GM03348 (cell line): ENCODE measurements around the gene FAM50B.

Source experiments
- DNase-seq: peaks from one replicate; pipeline ENCODE4 v3.0.0; 2012; ENCODE audit warnings: low spot score

Gene FAM50B, protein sequence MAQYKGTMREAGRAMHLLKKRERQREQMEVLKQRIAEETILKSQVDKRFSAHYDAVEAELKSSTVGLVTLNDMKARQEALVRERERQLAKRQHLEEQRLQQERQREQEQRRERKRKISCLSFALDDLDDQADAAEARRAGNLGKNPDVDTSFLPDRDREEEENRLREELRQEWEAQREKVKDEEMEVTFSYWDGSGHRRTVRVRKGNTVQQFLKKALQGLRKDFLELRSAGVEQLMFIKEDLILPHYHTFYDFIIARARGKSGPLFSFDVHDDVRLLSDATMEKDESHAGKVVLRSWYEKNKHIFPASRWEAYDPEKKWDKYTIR

DNA sequence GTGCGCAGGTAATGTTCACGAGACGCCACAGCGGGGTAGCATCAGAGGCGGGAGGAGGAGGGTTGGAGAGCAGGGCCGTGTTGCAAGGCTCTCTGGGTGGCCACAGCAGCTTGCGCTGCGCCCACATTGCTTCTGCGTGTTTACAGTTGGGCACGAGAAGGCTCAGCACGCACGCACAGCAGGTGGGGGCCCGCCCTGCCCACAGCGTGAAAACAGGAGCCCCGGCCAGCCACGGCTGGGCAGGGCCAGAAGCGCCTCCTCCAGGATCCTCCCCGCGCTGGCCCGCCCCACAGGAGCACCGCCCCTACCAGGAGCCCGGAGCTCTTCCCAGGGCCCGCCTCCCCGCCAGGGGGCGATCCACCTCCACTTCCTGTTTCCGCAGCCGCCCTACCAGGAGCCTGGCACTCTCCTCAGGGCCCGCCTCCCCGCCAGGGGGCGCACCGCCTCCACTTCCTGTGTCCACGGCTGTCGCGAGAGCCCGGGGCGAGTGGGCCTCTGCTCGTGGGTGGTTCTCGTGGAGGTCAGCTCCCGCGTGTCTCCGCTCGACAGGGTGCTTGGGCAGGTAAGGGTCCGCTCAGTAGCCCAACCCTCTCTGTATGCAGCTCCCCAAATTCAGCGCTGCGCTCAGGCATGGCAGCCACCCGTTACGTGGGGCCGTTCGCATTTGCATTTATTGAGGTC lies at the start of gene FAM50B:
FAM50B (plus strand) TSS at position 449 of the 681 bp plus-strand sequence. CDS start 439 bp downstream, outside the sequence.
- peak; percentile 90 for DNase-seq

DNA sequence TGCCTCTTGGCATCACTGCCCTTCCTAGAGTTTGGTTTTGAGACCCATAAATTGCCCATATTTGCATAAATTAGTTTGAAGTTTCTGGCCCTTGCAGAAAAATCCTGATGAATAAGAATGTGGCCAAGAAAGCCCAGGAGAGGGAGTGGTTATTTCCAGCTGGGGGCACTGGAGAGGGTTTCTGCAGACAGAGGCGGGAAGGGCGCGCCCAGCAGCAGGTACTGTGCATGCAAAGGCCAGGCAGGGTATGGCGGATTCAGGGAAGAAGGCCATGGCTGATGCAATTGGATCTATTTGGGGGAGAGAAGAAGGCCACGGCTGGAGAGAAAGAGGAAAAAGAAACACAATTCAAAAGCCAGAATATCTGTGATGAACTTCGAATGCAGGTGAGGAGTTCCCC lies 49.5 kb upstream of the FAM50B start:
- no peak for DNase-seq

DNA sequence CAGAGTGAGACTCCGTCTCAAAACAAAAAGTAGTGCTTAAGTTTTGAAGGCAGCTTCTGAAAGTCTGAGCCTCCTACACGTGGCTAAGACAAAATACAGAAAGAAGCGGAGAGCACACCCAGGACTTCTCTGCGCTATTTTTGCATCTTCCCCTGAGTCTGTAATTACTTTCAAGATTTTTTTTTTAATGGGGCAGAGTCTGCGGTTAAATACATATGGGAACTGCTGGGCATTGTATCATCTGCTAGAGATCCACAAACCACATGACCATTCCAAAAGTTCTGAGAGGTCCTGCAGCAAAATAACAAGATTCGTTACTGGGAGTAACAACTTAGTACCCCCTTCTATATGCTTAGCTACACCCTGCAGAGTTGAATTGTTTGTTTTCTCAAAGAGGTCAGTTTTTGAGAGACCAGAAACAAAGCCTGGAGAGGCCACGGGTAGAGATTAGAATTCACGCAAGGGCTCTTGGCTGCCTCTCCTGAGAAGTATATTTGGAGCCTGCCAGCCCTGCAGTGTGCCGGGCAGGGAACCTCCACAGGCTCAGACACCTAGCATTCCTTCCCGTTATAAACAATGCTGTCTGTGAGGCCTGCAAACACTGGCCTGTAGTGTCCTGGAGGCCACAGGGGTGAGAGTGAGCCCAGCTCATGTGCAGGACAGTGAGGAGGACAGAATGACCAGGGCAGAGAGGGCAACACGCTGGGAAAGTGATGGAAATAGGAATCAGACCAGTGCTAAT lies 48.2 kb upstream of the FAM50B start:
- no peak for DNase-seq

DNA sequence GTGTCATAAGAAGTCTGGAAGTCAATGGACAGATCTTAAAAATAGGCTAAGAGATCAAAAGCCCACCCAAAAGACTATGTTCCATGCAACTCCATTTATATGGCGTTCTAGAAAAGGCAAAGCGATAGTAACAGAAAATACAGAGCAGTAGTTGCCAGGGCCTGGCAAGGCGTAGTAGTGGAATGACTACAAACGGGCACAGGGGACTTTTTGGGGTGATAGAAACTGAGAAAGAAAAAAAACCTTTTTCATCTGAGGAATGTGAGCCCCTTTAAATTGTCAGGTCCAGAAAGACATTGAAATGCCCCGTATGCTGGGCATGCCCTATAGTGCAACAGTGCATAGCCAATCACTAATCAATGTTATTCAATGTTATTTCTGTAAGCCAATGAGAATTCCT lies 47.2 kb upstream of the FAM50B start:
- DNase-seq: no peak

DNA sequence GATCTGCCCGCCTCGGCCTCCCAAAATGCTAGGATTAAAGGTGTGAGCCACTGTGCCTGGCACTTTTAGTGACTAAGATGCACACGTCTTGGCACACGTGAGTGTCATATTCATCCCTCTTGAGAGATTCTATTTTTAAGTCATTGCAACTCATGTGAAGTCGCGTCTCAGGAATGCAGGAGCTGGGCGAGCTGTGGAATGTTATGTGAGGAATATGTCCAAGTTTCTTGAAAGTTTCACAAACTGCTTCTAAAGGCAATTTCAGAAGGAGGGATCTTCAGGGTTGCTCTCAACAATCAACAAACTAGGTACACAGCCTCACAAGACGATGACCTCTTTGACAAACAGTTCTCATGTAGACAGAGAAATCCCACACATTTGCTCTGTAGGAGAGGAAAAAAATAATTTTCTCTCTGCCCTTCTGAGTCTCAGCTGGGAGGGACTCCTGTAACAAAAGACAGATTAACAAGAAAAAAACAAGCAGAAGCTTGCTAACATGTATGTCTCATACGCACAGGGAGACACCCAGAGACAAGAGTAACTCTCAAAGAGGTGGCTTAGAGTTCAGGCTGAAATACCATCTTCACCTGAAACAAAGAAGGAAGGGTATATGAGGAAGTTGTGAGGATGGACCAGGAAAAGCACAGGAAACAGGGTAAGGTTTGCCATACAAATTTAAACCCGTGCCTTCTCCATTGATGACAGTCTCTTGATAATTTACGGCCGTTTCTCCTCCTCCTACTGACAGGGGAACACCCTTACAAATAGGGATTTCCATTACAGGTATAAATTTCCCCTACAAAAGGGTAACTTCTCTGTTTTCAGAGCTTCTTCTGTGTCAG lies 45.3 kb upstream of the FAM50B start:
- DNase-seq: peak; percentile 84

DNA sequence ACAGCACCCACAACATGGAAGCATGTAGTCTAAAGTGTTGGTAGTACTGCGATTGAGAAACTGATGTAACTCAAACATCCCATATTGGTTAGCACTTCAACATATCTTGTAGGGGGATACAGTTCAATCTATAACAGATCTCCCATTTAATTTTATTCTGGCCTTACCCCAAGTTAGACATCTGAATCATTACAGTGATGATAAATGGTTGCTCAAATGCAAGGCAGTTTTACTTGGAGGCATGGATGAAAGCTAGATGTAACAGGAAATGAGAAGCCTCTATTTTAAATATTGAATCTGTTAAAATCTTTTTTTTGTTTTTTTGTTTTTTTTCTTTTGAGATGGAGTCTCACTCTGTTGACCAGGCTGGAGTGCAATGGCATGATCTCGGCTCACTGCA lies 44.2 kb upstream of the FAM50B start:
- peak; percentile 25 for DNase-seq

DNA sequence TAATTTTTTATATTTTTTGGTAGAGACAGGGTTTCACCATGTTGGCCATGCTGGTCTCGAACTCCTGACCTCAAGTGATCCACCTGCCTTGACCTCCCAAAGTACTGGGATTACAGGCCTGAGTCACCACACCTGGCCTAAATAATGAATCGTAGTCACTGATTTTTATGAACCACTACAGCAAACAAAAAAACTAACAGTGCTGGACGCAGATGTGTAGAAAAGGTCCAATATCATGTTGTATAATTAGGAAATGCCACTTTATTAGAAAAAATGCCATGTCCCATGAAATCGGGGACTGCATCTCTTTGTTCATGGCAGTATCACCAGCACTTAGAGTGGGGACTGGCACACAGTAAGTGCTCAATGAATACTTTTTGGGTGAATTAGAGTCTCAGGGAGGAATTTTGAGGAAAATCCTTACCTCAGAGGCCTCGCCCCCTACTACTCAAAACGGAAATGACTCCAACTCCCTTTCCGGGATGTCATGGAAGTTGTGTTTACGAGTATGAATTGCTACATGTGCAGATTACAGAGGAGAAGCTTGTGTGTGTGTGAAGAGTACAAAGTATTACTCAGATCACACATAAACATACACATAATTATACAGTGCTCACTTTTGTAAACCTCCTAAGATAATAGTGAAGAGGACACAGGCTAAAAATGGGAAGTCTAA lies 43.6 kb upstream of the FAM50B start:
- no peak for DNase-seq

DNA sequence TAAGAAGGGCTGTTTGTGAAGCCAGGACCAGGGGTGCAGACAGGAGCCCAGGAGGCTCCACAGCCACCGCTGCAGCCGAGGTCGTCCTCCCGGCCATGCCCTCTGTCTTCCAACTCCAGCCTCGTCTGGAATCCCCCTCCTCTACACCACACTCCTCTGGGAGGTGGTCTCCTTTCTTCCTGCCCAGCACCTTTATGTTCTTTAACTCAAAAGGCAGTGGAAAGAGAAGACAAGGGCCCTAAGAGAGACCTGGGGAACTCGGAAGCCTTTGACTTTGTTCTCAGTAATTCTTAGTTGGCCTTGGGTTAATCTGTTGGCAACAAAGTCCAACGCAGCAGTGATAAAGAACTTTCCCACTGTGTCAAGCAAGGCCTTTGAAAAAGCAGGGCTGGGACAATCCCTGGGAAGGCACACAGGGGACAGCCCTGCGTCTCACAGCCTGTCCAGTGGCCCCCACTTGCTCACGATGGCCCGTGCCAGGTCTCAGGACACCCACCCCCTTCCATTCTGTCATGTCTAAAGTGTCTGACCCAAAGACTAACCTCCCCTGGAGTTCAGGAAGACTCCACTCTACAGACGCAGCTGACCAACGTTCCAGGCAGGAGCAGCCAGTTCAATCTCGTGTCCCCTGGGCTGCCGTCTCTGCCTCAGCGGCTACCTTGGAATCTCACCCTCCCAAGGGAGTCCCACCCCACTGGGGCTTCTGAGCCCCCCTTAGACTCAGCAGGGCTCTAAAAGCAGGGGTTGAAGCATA lies 42.8 kb upstream of the FAM50B start:
- no peak for DNase-seq

DNA sequence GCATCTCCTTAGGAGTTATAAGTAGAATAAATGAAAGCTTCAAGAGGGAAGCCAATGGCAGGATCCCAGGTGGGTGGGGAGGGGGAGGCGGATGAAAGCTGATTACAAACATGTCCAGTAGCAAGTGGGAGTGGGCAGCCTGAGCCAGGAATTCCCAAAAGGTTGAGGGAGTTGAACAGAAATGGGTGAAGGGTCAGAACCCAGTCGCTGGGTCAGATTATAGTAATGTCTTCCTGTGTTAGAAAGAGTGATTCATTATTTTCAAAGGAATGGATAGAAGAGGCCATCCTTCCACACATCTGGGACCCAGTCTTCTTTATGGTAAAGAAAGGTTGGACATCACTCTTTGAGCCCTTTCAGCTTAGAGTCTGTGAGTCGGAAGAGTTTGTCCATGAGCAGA lies 41.0 kb upstream of the FAM50B start:
- DNase-seq: peak; percentile 22

DNA sequence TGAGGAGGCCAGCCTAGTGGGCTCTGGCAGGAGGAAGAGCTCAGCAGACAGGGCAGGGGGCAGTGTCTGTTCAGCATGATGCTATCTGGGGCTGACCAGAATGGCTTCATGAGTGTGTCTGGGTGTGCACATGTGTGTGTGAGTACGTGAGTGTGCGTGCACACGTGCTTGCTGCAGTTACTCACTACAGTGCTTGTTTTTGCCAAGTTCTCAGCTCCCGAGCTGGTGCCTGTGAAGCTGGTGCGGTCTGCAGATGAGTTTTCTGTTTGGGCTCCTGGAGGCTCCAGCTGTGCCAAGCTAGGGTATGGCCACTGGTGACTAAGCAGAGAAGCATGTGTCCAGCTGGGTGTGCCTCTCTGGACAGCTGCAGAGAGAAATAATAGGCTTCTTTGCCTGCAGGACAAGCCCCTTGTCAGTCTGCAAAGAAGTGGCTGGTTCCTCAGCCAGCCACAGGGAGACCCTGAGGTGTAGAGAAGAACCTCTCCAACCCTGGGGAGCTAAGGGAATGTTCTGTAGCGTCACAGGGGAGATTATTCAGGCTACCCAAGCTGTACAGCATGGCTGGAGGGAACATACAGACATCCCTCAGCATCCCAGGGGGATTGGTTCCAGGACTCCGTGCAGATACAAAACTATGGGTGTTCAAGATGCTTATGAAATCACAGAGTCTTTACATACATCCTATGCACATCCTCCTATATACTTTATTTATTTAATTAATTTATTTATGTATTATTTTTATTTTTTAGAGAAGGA lies 40.2 kb upstream of the FAM50B start:
- peak; percentile 93 for DNase-seq

DNA sequence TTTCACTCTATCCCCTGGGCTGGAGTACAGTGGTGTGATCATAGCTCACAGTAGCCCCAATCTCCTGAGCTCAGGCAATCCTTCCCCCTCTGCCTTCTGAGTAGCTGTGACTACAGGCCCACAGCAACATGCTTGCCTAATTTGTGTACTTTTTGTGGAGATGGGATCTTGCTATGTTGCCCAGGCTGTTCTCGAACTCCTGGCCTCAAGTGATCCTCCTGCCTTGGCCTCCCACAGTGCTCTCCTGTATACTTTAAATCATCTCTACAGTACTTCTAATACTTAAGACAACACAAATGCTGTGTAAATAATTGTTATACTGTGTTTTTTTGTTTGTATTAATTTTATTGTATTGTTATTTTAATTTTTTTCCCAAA lies 39.7 kb upstream of the FAM50B start:
- no peak for DNase-seq

DNA sequence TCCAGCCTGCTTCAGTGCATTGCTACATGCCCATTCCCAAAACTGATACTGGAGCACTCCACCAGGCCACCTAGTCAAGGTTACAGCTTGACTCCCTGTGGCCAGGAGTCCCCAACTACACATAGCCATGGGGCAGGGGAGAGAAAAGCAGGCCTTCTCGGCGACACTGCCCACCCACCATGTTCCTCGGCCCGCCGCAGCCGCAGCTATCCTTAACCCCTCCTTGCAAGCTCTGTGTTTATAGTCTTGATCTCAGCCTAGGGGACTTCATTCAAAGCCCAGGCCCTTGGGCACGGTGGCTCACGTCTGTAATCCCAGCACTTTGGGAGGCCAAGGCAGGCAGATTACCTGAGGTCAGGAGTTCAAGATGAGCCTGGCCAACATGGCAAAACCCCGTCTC lies 39.2 kb upstream of the FAM50B start:
- no peak for DNase-seq

DNA sequence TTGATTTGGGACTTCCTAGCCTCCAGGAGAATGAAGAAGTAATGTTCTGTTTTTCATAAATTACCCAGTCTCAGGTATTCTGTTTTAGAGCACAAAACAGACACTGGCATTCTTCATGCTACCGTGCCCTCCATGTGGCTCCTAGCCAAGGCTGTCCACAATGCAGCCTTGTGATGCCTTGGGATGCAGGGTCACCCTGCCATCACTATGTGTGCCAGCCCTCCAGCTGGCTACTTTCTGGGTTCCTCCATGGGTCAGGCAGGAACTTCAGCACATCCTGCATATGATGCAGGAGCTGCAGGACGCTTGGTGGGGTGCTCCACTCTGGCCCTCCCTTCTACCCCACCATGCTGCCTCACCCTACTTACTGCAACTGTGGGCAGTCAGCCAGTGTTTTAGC lies 38.0 kb upstream of the FAM50B start:
- DNase-seq: no peak

DNA sequence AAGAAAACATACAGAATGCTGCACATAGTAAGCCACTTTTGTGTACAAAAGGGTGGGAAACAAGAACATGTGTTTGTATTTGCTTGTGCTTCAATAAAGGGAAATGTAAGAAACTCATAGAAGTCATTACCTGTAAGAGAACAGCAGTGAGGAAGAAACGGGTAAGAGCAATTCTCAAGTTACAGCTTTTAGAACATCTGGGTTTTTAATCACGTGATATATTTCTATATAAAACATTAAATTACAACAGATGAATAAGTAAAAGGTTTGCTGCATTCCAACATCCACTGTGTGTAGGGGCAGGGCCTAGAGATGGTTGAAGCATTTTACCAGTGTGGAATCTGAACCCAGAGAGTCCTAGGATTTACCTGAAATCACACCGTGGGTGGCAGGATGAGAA lies 36.6 kb upstream of the FAM50B start:
- no peak for DNase-seq

DNA sequence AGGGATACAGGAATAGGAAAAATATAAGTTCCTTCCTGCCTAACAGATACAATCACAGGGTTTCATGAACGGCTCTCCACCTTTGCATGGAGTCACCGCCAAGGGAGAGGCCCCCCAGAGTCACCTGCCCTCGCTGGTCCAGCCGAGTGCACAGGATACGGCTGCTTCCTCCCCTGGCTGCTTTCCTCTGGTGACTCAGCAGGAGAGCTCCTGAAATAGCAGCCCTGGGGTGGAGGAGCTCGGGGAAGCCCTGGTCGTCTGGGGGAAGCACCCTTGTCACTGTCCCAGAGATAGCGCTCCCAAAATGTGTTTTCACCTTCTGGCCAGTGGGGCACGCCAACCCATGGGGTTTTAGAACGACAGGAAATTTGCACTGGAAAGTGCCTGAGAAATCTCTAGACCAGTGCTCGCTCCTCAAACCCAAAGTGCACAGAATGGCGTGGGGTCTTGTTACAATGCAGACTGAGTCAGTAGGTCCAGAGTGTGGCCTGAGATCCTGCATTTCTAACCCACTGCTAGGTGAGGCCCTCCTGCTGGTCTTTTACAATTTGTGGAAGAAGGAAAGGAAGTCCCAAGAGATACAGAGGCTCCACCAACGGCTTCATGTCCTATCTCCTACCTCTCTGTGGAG lies 35.9 kb upstream of the FAM50B start:
- peak; percentile 83 for DNase-seq

DNA sequence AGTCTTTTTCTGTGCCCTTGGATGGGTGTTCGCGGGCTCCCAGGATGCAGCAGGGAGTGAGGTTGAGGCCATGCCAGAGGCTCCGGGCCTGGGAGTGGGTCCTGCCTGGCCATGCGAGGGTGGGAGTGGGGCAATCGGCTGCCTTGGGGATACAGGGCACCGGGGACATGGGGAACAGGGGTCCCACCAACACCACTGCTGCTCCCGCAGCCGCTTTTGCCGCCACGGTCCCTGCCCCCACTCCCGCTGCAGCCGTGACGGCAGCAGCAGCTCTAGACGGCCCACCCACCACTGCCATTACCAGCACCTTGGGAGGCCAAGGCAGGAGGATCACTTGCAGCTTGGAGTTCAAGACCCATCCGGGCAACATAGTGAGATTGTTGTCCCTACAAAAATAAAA lies 35.3 kb upstream of the FAM50B start:
- no peak for DNase-seq

DNA sequence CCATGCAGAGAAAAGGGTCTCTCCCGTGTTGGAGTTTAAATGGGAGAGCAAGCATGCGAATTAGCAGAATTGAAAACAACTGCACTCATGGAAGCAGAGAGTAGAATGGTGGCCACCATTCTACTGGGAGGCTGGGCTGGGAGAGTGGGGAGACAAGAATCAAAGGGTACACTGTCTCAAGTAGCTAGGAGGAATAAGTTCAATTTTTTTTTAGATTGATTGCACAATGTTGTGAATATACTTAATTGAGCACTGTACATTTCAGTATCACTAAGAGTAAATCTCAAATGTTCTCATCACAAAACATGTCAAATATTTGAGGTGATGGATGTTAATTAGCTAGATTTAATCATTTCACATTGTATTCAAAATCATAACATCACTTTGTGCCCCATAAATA lies 34.6 kb upstream of the FAM50B start:
- DNase-seq: no peak

DNA sequence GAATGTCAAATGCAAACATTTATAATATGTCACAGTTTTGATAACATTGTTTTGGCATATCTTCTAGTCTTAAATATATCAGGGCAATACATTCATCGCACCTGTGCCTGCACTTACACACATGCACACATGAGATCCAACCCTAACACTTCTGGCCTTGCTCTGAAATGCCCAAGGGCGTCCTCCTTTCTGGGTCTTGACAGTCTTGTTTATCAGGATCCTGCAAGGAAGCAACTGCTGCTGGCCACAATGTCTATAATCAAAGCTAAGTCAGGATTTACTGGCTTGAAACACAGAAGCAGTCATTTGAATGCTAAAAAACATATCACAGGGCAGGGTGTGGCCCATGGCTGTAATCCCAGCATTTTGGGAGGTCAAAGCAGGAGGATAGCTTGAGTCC lies 32.9 kb upstream of the FAM50B start:
- no peak for DNase-seq
